Endometrium (tissue), 2 donors: ENCODE measurements around the gene KANK4.

ENCODE experiments used
- FAIRE-seq: peaks from 2 replicates; lab custom pipeline; 2012; peaks lifted over from hg19 to GRCh38; lab: Jason Lieb, UNC
- donor health status: control.
- donor health status: control.

KANK4 gene

DNA sequence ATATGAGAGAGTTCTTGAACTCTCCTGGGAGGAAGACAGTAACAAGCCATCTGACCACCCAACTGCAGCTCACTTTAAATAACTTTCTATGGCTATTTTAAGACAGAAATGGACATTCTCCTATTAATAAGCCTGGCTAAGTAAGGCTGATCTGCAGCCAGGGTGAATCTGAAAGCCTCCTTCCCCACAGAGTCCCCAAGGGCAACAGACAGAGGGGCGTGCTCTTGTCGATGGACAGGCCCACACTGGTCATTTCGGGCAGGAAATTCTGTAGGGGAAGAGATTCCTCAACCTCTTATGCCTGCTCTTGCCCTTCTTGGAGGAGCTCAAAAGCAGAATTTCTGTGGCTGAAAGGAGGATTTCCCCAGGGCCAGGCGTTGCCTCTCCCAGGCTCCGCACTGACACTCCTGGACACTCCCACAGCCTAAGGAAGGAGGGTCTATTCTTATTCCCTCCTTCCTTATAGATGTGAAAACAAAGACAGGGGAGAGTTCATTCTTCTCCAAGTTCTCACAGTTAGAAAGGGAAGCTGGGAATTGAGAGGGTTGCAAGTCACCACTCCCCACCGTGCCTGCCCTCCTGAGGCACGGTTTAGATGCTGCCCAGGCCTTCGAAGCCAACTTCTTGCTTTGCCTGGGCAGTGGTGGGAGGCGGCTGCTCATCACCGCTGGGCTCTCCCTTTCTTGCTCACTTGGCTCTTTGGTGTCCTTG, 17.9 kb upstream of the KANK4 start:
- FAIRE-seq, result no peak

DNA sequence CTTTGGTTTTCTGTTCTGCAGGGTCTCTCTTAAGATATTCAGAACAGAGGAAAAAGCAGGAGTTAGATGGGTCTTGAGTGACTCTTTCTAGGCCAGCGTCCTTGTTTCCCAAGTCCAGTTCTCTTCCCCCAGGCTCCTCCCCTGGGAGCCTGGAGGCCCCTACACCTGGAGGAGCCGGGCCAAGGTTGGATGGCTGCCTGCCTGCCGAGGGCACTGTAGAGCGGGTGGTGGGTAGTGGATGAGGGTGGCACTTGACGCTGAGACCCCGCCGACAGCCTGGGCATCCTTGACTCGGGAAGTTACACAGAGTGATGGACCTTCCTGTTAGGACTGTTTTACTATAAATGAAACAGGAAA, 17.4 kb upstream of the KANK4 start:
- no peak for FAIRE-seq

DNA sequence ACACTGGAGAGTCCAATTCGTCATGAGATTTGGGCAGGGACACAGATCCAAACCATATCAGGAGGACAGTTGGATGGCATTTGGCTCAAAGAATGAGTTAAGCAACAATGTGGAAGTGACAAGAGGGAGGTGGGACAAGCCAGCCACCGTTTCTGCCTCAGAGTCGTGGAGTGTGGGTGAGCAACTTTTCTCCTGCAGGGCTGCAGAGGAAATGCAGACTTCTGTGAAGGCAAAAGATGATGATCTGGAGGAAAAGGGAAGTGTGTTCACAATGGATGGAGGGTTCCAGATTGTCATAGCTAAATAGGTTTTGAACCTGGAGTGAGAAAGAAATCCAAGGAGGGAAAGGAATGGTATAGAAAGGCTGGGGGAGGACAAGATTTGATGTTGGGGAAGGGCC, 16.4 kb upstream of the KANK4 start:
- no peak for FAIRE-seq

DNA sequence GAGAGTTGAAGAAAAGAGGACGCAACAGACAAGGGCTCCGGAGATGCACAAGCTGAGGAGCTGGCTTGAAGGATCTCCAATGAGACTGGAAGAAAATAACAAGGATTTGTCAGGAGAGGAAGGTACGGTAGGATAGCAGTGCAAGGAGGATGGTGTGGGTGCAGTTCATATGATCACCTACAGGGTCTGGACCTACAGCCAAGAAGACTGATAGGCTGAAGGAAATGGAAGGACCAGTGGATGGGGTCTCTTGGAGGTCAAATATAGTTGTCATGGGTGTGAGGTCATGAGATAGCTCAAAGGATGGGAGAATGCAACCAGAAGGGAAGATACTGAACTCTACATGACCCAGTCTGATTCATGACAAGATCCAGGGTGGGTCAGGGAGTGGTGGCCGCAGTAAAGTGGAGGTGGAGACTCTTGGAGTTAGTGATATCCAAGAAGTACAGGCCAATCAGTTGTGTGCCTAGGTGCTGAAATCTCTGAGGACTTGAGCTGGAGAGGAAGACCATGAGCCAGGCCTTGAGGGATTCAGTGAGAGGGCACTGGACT, 15.3 kb upstream of the KANK4 start:
- no peak for FAIRE-seq

DNA sequence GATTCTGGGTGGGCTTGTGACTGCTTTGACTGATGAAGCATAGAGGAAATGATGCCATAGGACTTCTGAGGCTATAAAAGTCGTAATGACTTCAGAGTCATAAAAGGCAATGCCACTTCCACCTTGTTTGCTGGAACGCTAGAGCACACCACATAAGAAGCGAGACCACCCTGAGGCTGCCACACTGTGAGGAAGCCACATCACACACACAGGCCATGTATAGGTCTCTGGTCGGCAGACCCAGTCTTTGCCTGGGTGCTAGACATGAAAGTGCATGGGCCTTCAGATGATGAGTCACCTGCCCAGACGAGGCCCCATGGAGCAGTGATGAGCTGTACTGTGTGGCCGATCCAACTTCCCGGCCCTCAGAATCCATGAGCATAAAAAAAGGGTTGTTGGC, 14.2 kb upstream of the KANK4 start:
- no peak for FAIRE-seq

DNA sequence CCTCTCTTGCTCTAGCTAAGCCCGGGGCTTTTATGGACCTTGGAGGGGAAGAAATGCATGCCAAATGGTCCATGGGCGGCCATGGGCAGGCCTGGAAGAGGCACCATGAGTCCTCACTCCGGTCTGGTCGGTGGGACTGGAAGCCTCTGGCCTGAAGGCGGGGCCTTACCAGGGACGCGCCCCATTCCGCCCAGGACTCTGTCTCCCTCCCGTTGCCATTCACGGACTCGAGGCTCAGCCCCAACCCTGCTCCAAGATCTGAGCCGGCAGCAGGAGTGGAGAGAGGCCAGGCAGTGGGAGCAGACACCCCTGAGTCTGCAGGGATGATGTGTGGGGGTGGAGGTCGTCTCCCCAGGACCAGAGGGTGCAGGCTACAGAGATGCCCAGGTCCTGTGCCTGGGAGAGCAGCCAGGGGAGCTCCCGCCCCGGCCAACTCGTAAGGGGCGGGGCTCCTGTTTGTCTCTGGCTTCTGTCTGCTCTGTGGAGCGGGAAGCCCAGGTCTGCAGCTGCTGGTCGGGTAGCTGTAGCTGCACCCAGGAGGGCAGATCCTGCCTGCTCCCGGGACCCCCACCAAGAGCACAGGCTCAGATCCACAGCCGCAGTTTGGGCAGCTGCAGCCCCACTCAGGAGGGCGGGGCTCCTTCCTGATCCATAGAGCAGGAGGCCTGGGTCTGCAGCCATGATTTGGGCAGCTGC, 8.3 kb upstream of the KANK4 start:
- no peak for FAIRE-seq

DNA sequence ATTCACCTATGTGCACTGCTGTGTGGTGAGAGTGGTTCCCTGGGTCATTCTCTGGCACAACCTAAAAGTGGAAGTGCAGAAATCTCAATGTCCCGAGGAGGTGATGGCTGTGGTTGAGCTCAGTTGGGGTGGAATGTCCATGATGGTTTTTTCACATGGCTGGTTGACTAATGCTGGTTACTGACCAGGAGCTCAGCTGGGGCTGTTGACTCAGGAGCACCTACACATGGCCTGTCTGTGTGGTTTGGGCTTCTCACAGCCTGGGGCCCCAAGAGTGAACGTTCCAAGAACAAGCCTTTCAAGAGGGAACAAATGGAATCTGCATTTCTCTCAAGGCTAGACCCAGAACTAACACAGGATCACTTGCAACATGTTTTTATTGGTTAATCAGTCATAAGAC, 6.4 kb upstream of the KANK4 start:
- FAIRE-seq, result no peak

DNA sequence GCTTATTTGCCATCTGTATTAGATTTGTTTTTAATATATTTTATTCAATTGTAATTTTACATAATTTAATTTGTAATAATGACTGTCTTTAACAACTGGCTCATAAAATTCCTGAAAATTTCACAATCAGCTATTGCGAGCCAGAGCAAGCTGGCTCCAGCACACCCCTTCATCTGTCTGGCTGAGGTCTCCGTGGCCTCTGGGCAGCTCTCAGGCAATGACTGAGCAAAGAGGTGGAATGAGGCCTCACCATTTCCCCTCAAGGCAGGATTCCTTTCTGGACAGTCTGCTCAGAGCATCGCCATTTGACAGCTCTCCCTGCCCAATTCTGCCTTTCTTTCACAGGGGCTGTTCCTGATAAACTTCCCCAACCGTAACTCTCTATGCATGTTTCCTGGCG, 5.8 kb upstream of the KANK4 start:
- no peak for FAIRE-seq

DNA sequence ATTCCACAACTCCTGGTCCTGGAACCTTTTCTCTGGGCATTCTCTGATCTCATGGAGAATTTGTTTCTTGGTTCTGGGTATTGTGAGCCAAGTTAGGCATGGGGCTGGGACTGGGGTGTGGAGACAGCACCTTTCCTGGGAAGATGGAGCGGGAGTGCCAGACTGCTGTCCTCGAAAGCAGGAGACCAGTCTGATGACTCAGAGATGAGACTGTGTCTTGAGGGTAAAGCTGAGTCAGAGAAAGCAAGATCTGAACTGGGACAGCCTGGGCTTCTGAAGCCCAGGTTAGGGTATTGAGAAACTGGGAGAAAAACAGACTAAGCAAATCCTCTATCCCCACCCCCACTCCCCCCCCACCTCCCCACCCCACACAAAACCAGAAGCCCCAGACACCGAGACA, 2.2 kb upstream of the KANK4 start:
- no peak for FAIRE-seq

DNA sequence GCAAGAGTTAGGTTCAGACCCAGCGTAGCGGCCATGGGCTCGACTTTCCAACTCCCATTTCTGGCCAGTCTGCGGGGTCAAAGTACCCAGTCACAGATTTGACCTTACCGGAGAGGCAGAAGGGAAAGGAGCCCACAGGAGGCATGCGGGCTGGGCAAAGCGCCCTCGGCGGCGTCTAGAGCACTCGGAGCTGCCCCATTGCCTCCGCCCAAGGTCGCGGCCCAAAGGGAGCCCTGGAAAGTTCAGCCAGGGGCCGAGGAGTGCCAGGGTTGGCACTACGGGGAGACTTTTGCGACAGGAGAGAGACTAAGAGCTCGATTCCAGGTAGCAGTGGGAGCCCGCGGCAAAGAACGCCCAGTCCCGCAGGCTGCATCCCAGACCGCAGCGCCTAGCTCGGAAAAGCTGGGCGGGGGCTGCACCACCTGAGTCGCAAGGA, 896 bp downstream of the KANK4 start:
- FAIRE-seq, result no peak

DNA sequence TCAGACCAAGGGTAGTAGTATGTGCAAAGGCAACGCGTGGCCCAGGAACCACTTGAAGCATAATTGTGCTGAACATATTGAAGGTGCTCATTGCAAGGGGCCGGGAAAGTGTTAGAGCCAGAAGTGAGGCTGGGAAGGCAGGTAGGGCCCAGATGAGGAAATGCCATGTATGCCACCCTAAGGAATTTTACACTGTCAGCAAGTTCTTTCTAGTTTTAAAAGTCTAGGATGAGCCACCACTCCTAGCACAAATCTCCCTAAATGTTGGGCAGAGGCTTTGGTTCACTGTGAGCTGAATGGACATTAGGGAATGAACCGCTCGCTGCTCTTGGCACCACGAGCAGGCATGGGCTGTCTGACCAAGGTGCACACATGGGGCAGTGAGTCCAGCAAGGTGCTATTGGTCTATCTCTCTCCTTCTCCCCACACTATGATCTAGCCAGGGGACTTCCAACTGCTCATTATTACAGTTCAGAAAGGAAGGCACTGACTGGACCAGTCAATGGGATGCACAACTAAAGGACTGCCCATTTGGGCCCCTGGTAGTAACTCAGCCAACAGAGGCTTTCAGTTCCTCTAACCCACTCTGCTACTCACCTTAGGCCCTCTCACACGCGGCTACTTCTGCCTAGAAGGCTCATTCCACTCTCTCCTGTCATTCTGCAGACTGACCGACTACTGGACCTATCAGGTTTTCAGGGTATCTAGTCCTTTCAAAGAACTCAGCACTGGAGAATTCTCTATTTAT, 2.0 kb downstream of the KANK4 start:
- FAIRE-seq, result no peak

DNA sequence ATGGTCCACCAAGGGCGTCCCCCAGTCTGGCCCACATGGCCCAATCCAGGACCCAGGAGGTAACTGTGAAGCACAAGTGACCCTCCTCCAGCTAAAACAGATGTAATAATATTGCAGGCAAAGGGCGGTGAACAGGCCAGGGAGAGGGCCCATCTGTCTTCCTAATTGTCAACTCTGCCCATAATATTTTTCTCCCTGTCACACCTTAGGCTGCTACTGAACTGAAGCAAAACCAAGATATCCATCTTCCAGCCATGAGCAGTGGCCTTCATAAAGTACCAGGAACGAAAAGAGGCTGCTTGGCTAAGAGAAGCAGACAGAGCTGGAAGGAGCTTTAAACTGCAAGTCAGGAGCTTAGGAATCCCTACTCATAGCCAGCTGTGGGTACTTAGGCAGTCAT, 3.1 kb downstream of the KANK4 start:
- no peak for FAIRE-seq

DNA sequence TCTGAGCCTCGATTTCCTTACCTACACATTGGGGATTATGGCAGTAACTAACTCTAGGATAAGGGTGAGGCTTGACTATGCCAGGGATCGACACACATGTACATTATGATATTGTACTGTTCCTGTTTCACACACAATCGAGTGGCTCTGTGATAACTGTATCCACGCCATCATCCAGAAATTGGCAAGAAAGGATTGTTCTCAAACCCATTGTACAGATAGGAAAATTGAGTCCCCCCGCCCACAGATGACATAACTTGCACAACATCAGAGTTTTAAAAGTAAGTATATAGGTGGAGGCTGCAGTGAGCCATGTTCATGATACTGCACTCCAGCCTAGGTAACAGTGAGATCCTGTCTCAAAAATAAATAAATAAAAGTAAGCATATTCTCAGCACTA, 3.8 kb downstream of the KANK4 start:
- FAIRE-seq, result no peak

DNA sequence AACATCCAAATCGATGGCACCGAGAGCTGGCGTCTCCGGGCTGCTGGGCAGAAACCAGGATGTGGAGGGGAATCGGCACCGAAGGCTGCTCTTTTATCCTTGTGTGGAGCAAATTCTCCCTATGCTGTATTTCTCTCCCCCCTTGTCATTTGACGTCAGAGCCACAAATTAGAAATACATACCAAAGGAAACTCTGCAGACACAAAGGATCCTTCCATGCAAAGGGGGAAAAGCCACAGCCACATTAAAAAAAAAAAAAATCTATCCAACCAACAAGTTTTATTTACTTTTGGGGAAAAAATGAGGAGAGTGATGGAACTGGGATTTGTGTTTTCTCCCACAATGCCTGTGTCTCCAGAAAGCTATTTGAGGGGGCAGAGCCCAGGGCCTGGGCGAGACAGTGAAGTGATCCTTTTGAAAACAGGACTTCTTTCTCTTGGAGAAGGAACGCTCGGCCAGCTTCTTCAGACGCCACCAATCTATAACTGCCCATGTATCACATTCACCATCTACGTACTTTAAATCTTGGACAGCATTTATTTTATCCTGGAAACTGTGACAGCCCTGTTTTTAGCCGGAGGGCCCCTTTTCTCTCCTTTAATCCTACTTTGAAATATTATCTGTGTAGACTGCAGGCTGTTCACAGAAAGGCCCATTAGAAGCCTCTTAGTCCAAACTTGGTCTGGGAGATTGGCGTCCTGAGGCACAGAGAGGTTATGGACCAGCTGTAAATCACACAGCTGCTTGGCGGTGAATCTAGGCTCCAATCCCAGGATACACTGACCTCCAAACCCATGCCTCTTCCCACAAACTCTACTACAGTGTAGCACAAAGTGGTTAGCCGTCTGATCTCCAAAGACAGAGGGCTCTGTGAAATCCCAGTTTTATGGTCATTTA, 4.5 kb downstream of the KANK4 start:
- FAIRE-seq, result no peak

DNA sequence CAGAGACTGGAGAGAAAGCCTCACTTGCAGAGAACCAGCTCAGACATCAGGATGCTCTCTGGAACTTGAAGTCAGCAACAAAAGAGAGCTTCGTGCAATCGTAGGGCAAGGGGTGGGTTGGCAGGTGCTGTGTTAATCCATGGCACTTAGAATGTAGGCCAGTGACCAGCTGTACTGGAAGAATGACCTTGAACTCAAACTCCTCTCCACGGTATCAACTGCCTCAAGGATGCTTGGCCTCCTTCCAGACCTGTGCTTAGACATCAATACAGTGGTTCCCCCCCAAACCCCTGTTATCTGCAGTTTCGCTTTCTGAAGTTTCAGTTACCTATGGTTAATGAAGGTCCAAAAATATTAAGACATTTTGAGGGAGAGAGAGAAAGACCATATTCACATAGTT, 6.5 kb downstream of the KANK4 start:
- no peak for FAIRE-seq

DNA sequence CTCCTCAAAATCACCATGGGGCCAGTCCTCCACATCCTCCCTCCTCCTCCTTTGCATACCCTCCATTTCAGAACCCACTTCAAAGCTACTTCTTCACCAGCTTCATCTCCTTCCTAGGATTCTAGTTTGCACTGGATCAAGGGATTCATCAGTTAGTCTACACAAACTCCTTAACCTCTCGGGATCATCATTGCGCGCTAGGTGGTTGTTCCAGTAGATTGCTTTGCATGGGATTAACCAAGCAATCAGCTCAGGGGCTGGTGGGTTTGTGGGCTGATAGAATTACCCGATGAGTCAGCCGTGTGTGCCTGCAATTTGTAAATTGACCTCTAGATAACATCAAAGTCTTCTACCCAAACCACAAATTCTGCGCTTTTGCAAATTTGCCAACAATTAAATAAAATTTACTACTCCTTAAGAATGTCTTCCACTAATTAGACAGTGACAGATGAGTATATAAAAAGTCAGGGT, 7.7 kb downstream of the KANK4 start:
- FAIRE-seq, result no peak

DNA sequence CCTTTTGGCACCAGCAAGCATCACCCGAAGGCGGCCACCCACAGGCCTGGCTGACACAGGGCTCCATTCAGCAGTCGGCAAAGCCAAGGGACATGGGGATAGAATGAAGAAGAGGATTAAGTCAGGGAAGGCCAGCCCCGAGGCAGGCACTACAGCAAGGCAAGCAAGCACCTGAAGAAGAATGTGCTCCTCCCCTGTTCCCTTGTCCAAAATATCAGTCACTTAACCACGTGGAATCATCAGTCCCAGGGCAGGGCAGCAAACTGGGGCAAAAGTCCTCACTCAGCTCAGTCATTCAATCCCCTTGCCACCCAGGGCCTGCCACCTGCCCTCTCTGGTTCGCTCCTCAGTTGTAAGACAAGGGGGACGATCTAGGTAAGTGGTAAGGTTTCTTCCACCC, 9.3 kb downstream of the KANK4 start:
- no peak for FAIRE-seq

DNA sequence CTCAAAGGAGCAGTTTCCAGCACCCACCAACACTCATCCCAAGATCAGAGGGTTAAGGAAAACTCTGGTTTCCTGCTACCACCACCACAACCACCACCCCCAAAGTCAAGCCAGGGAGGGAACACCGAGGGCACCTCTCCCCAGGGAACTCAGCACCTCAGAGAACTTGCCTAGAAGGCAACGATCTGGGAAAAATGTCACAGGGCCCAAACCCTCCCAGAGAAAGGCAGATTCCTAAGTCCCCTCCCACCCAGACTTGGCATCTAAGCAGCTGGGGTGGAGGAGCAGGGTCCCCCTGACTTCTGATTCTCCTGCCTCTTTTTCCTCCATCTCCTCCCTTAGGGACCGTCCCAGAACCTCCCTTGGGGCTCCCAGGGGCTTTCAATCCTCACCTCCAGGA, 10.6 kb downstream of the KANK4 start:
- FAIRE-seq, result no peak

DNA sequence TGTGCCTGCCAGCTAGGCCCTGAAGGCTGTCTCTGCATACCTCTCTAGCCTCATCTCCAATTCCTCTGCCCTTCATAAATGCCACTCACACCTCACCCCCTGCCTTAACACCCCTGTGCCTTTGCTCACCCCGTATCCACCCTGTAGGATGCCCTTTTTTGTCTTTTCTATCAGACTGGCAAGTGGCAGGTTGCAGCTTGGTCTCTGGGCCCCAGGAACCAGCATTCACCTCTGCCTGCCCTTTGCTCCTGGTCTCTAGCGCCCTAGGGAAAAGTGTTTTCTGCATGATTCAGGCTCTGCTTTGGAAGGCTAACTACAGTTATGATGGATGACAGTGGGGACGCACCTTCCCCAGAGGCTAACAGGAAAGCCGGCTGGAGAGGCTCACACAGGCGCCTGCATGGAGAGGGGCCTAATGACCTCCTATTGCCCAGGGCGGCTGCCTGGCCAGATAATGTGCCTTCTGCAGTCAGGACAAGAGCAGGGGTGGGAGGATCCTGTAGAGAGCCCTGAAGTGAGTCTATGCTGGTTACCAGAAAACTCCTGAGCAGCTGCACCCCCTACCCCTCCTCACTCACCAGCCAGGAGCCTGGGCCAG, 11.2 kb downstream of the KANK4 start:
- no peak for FAIRE-seq

DNA sequence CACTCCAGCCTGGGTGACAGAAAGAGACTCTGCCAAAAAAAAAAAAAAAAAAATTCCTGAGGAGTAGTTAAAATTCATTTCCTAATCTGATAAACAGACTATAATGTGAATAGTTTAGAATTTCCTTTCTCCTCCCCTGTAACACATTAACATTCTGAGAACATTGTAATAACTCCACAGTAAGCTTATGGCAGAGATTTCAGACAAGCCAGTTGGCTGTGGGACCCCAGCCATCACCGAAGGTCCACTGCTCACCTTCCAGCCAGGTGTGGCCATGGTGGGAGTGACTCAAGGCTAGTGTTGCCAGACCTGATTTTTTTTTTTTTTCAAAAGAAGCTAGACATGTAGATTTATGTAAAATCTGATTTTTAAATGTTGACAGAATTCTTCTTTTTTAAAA, 11.8 kb downstream of the KANK4 start:
- no peak for FAIRE-seq

DNA sequence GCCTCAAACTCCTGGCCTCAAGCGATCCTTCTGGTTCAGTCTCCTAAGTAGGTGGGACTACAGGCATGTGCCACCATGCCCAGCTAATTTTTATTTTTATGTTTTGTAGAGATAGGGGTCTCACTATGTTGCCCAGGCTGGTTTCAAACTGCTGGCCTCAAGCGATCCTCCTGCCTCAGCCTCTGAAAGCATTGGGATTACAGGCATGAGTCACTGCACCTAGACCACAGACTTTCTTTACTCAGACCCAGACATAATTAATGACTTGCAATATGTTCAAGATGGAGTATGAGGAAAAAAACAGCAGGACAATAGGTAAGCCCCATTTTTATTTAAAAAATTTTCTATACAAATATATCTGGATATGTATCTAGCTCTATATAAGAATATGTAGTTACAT, 13.2 kb downstream of the KANK4 start:
- FAIRE-seq, result no peak

DNA sequence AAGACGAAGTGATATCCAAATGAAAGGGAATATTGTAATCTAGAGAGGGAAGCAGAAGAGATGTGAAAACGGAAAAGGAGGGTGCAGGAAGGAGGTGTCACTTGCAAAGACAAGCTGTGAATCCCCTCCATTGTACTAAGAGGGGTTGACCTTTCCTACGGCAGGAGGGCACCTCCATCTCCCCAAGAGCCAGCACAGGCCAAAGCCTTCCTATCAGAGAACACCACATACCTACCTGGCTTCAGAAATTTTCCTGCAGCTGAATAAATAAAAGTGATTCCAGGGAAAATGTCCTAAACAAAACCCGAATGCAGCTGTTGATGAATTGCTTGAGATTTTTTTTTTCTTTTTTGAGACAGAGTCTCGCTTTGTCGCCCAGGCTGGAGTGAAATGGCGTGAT, 14.3 kb downstream of the KANK4 start:
- no peak for FAIRE-seq
